NCI-H146 (cell line): ENCODE measurements around the gene TXNL4A.

Experiments
- DNase-seq: peaks from one replicate; lab custom pipeline; 2025; lab: John Stamatoyannopoulos, UW

The TXNL4A gene

DNA sequence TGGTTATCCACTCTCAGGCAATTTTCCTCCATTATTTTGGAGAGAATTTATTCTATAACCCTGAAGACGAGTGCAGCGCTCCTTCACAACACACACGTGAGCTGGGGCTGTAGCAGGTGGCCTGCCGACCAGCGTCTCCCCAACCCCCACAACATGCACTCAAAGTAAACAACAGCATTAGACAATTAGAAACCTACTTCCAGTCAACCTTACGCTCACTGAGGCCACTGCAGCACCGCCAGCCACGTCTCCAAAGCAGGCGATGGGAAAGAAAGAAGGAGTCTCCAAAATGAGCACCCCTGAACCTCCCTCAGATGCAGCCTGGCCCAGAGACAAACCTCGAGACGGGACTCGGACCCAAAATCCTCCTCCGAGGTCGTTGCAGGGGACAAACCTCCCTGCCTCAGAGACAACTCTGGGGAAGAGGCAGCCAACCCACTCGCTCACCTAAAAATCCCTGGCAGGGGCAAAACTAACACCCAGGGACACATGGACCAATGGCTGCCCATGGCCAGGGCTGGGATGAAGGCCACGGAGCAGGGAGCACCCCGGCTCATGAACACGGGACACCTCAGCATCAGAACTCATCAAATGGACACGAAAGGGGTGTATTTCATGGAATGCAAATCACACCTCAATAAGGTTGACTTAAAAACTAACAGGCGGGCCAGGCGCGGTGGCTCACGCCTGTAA, 39.5 kb downstream of the TXNL4A start:
- no peak for DNase-seq

DNA sequence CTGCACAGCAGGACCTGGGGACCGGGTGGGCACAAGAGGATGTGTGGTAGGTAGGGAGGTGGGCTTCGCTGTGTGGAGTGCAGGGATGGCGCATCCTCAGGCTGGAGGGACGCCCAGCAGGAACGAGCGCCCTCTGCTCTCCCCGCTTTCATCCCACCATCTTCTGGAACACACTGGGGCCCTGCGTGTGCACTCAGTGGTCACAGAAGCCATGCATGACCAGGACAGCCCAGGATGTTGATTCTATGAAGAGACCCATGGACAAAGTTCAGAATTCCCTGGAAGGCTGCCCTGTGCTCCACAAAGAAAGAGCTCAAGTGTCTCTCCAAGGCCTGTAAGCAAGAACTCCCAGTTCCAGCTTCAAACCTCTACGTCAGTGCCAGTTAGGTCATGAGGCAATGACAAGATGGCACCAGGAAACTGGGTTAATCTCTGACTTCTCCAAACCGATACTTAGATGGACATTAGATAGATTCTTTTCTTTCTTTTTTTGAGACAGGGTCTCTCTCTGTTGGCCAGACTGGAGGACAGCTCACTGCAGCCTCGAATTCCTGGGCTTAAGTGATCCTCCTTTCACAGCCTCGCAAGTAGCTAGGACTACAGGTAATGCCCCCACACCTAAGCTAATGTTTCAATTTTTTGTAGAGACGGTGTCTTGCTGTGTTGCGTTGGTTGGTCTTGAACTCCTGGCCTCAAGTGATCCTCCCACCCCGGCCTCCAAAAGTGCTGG, 40.3 kb downstream of the TXNL4A start:
- DNase-seq: no peak

DNA sequence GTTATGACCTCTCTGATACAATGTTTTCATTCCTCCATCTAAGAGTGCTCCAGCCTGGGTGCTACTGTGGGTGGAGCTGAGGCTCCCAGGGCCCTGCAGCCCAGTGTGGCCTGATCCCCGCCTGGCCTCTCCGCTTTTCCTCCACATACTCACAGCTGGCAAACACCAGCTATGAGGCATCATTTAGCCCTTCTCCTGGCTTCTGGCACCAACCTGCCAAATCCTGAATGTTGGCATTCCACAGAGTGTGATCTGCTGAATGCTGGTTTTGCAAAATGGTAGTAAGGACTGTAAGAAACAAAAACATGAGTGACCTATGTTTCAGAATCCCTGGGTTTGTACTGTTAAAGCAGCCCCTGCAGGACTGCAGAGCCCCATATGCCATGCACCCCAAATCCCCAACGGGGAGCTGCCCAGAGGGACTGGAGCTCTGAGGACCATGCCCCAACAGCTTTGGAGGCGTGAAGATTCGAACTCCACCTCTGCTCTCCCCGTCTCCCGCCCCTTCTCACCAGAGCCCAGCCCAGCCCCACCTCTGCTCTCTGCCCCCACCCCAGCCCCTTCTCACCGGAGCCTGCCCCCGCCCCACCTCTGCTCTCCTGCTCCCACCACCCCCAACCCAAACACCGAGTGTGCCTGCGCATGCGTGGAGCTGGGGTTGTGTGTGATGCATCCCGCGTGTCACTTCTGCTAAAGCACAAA, 41.2 kb downstream of the TXNL4A start:
- DNase-seq: no peak

DNA sequence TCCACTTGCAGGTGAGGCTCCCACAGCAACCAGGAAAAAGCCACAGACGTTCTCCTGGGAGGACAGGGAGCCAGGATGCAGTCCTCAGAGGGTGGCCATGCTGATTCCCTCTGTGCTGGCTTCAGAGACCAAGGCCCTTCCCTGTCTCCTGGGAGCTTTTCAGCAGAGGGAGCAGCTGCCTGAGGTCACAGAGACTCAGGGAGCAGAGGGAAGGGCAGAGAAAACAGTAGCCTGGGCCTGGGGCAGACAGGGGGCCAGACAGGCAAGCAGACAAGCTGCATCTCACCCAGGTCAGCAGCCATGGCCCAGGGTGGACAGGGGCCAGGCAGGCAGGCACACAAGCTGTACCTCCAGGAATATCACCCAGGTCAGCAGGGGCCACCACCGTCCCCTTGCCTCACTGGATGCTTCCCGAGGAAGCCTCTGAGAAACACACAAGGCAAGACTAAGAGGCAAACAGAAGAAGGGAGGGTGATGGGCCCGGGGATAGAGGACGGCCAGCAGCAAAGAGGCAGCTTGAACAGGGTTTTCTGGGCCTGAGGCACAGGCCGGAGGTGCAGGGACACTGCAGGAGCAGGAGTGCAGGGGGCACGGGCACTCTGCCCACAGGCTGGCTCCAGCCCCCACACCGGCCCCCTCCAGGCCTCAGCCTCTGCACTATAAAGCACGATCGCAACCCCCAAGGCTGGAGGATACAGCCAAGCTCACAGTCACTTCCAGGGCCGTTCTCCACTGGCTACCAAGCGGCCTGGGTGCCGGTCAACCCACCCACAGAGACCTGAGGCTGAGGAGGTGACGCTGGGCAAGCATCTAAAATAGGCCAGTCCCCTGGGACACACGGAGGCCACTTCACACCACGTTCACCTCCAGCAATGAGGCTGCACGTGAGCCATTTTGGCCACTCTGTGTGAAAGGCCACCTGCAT, 43.0 kb downstream of the TXNL4A start:
- no peak for DNase-seq

GRCh38 chr18:79944746-79945117, 43.6 kb downstream of the TXNL4A start:
- DNase-seq: no peak

GRCh38 chr18:79944126-79944731, 44.1 kb downstream of the TXNL4A start:
- peak; percentile 24 for DNase-seq

- DNase-seq: no peak
Observed at GRCh38 chr18:79943608-79944125, 44.7 kb downstream of the TXNL4A start.

DNA sequence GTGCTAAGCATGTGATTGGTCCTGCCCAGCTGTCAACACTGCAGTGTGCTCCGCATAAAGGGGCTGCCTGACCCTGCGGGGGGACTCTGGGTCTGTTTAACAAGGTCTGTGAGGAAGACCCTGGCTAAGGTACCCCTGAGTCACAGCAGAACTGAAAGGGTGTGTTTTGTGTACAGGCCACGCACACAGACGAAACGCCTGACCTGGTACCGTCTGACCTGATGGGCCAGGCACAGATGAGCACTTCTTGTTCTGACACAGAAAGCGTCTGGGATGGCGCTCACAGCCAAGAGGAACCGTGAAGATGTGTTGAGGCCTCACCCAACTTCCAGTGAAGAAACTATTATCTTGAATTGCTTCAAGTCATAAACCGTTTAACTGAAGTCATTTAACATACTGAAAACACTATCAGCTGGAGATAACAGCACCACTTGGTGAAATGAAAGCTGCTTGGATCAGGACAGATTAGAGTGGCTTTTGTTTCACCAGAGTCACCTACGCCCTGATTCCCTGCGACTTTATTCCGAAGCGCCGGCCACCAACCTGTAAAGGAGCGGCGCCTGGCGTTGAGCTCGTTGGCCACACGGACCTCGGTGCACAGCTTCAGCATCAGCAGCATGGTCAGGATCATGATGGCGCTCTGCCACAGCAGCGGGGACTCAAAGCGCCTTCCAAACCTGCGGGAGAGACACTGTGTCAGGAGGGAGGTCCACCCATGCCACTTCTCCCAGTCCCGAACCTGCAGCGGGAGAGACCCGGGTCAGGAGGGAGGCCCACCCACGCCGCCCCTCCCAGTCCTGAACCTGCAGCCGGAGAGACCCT, 45.4 kb downstream of the TXNL4A start:
- DNase-seq: no peak

DNA sequence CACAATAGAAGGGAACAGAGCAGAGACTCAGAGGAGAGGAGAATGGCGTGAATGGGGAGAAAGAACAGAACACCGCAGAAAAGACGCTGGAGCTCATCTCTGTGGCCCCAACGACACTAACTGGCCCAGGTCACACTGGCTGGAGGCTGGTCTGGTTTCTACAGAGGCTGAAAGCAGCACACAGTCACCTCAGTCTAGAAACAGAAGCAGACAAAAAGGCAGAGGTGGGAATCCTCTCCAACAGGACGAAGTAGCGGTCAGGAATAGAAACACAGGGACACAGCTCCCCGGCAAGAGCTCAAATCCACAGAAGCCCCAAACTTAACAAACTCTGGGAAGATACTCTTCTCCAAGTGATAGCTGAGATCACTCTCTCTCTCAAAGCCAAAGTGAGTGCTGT, 46.2 kb downstream of the TXNL4A start:
- no peak for DNase-seq

DNA sequence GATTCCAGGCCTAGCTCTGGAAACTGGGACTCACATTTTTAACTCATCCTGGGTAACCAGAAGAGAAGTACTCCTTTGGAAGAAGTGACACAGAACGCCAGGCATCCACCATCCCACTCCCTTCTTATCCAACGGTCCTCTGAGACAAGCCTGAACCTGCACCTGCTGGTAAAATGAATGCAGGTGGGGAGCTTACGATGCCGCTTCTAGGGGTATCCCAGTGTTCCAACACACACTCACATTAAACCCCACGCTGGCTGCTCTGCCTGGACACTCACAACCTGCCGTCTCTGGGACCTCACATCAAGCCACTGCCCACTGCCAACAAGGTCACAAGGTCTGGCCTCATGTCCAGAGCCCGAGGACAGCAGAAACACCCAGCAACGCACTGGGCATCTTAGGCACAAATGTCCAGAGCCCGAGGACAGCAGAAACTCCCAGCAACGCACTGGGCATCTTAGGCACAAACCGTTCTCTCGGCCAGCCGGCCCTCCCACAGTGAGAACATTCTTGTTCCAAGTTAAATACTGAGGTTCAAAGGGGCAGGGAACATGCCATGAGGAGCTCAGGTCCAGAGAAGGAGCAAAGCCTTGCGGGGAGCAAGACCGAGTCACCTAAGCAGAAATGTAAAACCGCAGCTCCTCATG, 46.8 kb downstream of the TXNL4A start:
- no peak for DNase-seq

GRCh38 chr18:79940814-79941472, 47.4 kb downstream of the TXNL4A start:
- DNase-seq: no peak

DNA sequence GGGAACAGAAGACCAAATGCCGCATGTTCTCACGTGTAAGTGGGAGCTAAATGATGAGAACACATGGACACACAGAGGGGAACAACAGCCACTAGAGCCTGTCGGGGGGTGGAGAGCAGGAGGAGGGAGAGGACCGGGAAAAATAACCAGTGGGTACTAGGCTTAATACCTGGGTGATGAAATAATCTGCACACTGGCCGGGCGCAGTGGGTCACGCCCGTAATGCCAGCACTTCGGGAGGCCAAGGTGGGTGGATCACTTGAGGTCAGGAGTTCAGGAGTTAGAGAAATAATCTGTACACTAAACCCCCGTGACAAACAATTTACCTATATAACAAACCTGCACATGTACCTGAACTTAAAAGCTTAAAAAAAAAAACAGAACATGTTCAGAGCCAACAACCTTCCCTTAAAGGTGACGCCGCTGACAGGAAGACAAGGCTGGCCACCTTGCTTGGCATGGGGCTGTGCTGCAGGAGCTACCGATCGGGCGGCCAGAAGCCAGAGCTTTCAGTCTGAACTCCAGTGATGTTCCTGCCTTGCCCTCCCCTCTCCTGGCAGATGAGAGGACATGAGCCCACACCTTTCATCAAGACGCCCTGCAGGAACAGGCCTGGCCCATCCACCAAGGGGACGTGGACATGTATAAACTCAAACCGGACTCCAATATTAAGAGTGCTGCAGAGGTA, 48.1 kb downstream of the TXNL4A start:
- DNase-seq: no peak

GRCh38 chr18:79939096-79939495, 49.3 kb downstream of the TXNL4A start:
- DNase-seq: no peak

- no peak for DNase-seq
Observed at GRCh38 chr18:79938196-79938595, 50.2 kb downstream of the TXNL4A start.

DNA sequence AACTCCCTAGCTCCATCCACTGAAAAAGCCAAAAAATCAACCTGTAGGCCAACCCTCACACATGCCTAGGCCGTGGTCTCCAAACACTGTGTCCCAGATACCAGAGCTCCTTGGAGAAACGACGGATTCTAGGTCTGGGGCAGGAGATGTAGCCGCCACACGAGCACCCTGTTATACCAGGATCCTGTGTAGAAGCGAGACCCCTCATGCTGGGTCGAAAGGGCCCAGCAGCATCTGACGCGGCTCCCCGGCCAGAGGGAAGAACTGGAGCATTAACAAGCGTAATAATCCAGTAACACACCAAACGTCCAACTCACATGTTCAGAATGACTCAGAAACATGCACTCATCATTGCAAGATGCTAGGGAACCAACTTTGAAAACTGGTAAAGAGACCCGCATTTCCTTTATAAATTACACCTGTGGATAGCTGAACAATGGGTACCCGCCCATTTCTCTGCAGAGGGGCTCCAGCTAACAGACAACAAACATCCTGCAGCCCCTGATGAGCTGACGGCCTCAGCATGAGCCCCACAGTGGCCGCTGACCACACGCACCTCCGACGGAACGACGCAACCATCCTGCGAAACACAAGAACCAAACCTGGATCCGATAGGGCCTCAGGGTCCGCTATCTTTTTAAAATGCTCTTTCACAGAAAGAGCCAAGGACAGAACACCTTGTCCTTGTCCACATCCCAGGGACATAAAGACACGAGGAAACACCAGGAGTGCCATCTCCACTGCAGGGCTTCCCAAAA, 51.1 kb downstream of the TXNL4A start:
- no peak for DNase-seq

DNA sequence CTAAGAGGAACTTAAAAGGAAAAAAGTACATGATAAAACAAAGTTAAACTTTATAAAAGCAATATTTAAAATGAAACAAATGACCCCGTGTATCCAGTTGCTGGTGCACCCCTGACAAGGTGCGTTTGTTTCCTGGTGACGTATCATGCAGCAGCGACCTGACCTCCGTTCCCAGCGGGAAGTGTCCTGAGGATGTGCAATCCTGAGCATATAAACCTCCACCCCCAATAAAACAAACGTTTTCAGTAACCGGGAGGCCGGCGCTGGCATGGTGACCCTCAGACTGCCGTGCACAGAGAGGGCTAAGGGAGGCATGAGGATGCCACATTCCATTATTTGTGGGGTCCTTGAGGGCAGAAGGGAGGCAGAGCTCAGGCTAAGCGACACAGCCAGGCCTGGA, 51.7 kb downstream of the TXNL4A start:
- DNase-seq: no peak

DNA sequence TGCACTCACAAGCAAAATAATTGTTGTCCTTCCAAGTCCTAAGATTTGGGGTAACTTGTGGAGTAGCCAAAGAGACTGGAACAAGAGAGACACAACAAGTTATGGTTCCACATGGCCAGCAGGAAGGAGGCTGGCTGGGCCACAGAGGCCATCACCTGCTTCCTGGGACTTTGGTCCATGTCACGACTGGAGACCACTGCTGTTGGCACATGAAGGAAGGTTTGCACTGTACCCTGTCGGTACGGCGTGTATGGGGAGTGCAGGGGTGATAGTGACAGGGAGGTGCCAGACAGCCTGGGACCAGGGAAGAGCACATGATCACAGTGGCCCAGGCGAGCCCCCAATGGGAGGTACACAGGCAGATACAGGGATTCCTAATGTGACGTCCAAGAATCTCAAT, 52.4 kb downstream of the TXNL4A start:
- no peak for DNase-seq

- no peak for DNase-seq
Observed at GRCh38 chr18:79935499-79935898, 52.9 kb downstream of the TXNL4A start.
